DOHH2 (cell line): Measurements from ENCODE around the gene SREK1IP1.

Source experiments
- H3F3A ChIP-seq: fragments of 200-600 bp; sonication (generic), shearing (Covaris generic); 2 replicates; pipeline ENCODE4 v1.6.0; 2016; ENCODE audit warnings: antibody characterized with exemption, mild to moderate bottlenecking; ENCODE audit not compliant: control insufficient read depth, insufficient read depth
- H3K27ac ChIP-seq: fragments of 200-600 bp; sonication (generic); 2 replicates; pipeline ENCODE4 v1.5.1; 2014; ENCODE audit warnings: low read depth, mild to moderate bottlenecking, low read length, moderate library complexity
- H3K27me3 ChIP-seq: fragments of 200-600 bp; sonication (generic); 2 replicates; pipeline ENCODE4 v1.6.1; 2014; ENCODE audit warnings: mild to moderate bottlenecking, low read length, mixed read lengths; ENCODE audit not compliant: control insufficient read depth
- H3K36me3 ChIP-seq: fragments of 200-600 bp; sonication (generic); 2 replicates; pipeline ENCODE4 v1.6.1; 2014; ENCODE audit warnings: mild to moderate bottlenecking, low read length, moderate library complexity, mixed read lengths; ENCODE audit not compliant: control insufficient read depth
- H3K4me1 ChIP-seq: fragments of 200-600 bp; sonication (generic); 2 replicates; pipeline ENCODE4 v1.6.1; 2014; ENCODE audit warnings: mild to moderate bottlenecking, low read length, mixed read lengths; ENCODE audit not compliant: control insufficient read depth
- H3K4me2 ChIP-seq: fragments of 200-600 bp; sonication (generic); 2 replicates; pipeline ENCODE4 v1.6.0; 2014; ENCODE audit warnings: mild to moderate bottlenecking, low read length, moderate library complexity
- H3K4me3 ChIP-seq: fragments of 200-600 bp; sonication (generic); 2 replicates; pipeline ENCODE4 v1.5.1; 2014; ENCODE audit warnings: mild to moderate bottlenecking, low read length, mixed read lengths
- H3K79me2 ChIP-seq: fragments of 200-600 bp; sonication (generic); 2 replicates; pipeline ENCODE4 v1.6.1; 2014; ENCODE audit warnings: mild to moderate bottlenecking, low read length, mixed read lengths; ENCODE audit not compliant: control insufficient read depth
- H3K9me2 ChIP-seq: fragments of 200-600 bp; sonication (generic); replicated peaks from 2 replicates; pipeline ENCODE4 v1.6.1; 2014; ENCODE audit warnings: mild to moderate bottlenecking, low read length, mixed read lengths; ENCODE audit not compliant: control insufficient read depth
- H3K9me3 ChIP-seq: fragments of 200-600 bp; sonication (generic); 2 replicates; pipeline ENCODE4 v1.6.1; 2014; ENCODE audit warnings: antibody characterized with exemption, low read length, mixed read lengths; ENCODE audit not compliant: control insufficient read depth, insufficient read depth
- H4K20me1 ChIP-seq: fragments of 200-600 bp; sonication (generic); 2 replicates; pipeline ENCODE4 v1.6.0; 2014; ENCODE audit warnings: low read depth, mild to moderate bottlenecking, antibody characterized with exemption, low read length, moderate library complexity; ENCODE audit not compliant: control insufficient read depth, insufficient read depth
- CTCF ChIP-seq: fragments of 200-600 bp; sonication (generic); IDR thresholded peaks from one replicate; pipeline ENCODE4 v1.5.1; 2014; ENCODE audit warnings: antibody characterized with exemption, mild to moderate bottlenecking, low read depth, low read length; ENCODE audit not compliant: poor library complexity, severe bottlenecking
- EZH2phosphoT487 ChIP-seq: fragments of 200-600 bp; sonication (generic); IDR thresholded peaks from 2 replicates; pipeline ENCODE4 v1.6.1; 2017; ENCODE audit warnings: borderline replicate concordance, mild to moderate bottlenecking, antibody characterized with exemption, low read length, moderate library complexity, mixed read lengths

SREK1IP1 gene

GRCh38 chr5:64746446-64746845, 22.0 kb downstream of the SREK1IP1 start:
- no peaks in the 10 kb centered on the region for H3F3A ChIP-seq
- no peaks in the 10 kb centered on the region for H3K79me2 ChIP-seq
- TF ChIP-seq EZH2phosphoT487 (no peak), CTCF (no peak)
- no peaks in the 10 kb centered on the region for H3K27me3 ChIP-seq
- H3K4me1 ChIP-seq: peaks cover 7% of the 10 kb centered on the region; the same call in 1 of the 2 replicates
- H3K27ac ChIP-seq: no peak overlapping the region
- H3K36me3 ChIP-seq: 0 out of 2 replicates have a peak, but pooled peaks cover 2% of the 10 kb centered on the region
- H4K20me1 ChIP-seq: no peaks in the 10 kb centered on the region
- no peaks in the 10 kb centered on the region for H3K9me3 ChIP-seq
- no peaks in the 10 kb centered on the region for H3K9me2 ChIP-seq
- no peak overlapping the region for H3K4me3 ChIP-seq
- no peak overlapping the region for H3K4me2 ChIP-seq

DNA sequence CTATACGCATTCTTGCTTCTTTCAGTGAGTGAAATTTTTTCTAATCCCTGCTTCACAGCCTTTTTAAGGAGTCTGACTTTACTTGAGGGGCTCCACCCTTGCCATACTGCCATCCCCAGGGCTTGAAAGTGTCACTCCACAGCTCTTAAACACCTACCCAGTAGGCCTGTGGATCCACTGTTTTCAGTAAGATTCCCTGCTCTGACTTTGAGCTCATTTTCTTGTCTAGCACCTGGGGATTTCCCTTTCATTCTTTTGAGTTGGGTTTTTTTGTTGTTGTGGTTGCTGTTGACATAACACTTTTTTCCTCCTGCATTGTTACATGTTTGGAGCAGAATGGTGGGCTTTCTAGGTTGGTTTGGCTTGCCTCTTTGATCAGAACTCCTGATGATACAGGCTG, 23.6 kb downstream of the SREK1IP1 start:
- no peak overlapping the region for H3K27ac ChIP-seq
- H3K4me3 ChIP-seq: no peak overlapping the region
- TF ChIP-seq CTCF (no peak), EZH2phosphoT487 (no peak)
- no peaks in the 10 kb centered on the region for H3K9me2 ChIP-seq
- no peaks in the 10 kb centered on the region for H3K27me3 ChIP-seq
- H4K20me1 ChIP-seq: no peaks in the 10 kb centered on the region
- no peaks in the 10 kb centered on the region for H3F3A ChIP-seq
- H3K79me2 ChIP-seq: no peaks in the 10 kb centered on the region
- H3K4me2 ChIP-seq: no peak overlapping the region
- peaks cover 10% of the 10 kb centered on the region for H3K36me3 ChIP-seq
- H3K4me1 ChIP-seq: no peaks in the 10 kb centered on the region
- no peaks in the 10 kb centered on the region for H3K9me3 ChIP-seq

DNA sequence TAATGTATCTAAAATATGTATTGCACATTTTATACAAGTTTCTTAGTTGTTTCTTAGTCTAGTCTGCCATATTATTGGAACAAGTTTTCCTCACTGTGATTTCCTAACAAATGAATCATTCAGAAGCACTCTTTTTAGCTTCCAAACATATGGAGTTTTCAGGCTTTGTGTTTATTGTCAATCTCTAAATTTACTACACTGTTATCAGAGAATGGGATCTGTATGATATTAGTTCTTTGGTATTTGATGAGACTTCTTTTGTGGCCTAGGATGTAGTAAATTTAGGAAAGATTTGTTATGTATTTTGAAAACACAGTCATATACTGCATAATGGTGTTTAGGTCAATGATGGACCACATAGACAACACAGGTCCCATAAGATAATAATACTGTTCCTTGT, 25.7 kb downstream of the SREK1IP1 start:
- Histone ChIP-seq H3K4me3 (no peak overlapping the region), H3K4me2 (no peak overlapping the region), H3K9me3 (no peaks in the 10 kb centered on the region), H4K20me1 (no peaks in the 10 kb centered on the region), H3K27me3 (no peaks in the 10 kb centered on the region), H3K36me3 (peaks cover 28% of the 10 kb centered on the region), H3K27ac (no peak overlapping the region), H3K79me2 (no peaks in the 10 kb centered on the region), H3K9me2 (no peaks in the 10 kb centered on the region), H3F3A (no peaks in the 10 kb centered on the region), H3K4me1 (no peaks in the 10 kb centered on the region)
- no peak for TF ChIP-seq EZH2phosphoT487
- no peak for TF ChIP-seq CTCF

- no peak overlapping the region for H3K27ac ChIP-seq
- no peak for TF ChIP-seq EZH2phosphoT487
- no peak for TF ChIP-seq CTCF
- H3K9me2 ChIP-seq: no peaks in the 10 kb centered on the region
- no peaks in the 10 kb centered on the region for H3K27me3 ChIP-seq
- no peaks in the 10 kb centered on the region for H3K4me1 ChIP-seq
- H3K79me2 ChIP-seq: no peaks in the 10 kb centered on the region
- H3F3A ChIP-seq: no peaks in the 10 kb centered on the region
- no peaks in the 10 kb centered on the region for H4K20me1 ChIP-seq
- peaks cover 28% of the 10 kb centered on the region for H3K36me3 ChIP-seq
- H3K4me3 ChIP-seq: no peak overlapping the region
- no peak overlapping the region for H3K4me2 ChIP-seq
- no peaks in the 10 kb centered on the region for H3K9me3 ChIP-seq
Measured at GRCh38 chr5:64742411-64742810, 26.1 kb downstream of the SREK1IP1 start.
